ENCODE data around the gene SLC24A4.

Gene SLC24A4

DNA sequence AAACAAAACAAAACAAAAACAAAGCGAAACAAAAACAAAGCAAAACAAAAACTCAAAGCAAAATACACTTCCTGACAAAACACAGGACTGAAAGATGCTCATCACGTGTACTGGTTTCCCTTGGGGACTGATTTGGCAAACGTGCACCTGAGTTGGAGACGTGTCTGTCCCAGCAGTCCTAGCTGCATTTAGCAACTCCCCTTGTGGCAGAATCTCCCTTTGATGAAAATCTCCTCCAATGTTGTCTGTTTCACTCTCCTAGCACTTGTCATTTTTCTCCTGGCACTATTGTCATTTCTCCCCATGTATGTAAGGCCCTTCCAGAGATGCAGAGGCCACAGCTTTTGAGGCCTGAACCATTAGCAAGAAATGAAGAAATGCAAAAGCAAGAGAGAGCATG, 6.8 kb upstream of the SLC24A4 start:
- intact Hi-C loops (cut with DNase I) = no loop called here
- no peak for DNase-seq

DNA sequence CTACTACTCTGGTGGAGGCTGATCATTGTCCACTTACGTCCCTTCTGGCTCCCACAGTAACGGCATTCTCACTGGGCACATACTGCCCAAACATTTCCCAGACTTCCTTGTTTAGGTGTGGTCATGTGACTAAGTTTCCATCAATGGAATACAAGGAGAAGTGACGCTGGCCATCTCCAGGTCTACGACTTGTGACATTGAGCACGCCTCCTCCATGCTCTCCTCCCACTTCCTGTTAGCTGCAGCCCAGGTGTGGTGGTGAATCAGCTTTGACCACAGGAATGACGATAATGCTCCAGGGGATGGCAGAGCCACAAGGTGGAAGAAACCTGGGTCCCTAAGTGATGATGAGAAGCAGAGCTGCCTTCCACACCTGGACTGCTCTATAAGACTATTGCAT, 6.0 kb upstream of the SLC24A4 start:
- DNase-seq = no peak
- intact Hi-C loops (cut with DNase I) = no loop called here

DNA sequence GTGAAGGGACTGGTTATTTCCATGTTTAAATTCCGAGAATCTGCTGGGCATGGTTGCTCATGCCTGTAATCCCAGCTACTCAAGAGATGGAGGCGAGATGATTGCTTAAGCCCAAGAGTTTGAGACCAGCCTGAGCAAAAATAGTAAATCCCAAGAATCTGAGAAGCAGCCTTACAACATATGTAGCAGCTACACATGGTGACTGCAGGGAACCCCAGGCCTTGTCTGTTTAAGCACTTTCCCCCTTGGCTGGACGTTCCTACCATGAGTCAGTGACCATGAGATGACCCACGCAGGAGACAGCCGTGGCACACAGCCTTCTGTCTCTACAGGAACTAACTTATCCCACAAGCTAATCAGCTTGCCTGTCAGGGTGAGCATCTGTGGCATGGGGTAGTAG, 5.5 kb upstream of the SLC24A4 start:
- intact Hi-C loops (cut with DNase I) = no loop called here
- DNase-seq = no peak

DNA sequence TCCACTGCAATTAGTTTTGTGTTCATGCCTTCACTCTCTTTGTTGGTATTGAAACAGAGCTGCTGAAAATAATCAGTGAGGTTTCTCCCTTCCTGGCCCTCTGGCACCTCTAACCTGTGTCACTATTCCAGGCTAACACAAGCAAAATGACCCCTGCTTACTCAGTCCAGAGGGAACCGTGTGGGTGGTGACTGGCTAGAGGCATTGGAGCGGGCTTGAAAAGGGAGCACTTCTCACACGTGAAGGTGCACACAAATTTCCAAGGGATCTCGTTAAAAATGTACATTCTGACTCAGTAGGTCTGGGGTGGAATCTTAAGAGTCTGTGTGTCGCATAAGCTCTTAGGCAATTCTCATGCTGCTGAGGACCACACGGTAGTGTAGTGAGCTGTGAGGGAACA, 1.3 kb upstream of the SLC24A4 start:
- intact Hi-C loops (cut with DNase I) = no loop called here
- no peak for DNase-seq

DNA sequence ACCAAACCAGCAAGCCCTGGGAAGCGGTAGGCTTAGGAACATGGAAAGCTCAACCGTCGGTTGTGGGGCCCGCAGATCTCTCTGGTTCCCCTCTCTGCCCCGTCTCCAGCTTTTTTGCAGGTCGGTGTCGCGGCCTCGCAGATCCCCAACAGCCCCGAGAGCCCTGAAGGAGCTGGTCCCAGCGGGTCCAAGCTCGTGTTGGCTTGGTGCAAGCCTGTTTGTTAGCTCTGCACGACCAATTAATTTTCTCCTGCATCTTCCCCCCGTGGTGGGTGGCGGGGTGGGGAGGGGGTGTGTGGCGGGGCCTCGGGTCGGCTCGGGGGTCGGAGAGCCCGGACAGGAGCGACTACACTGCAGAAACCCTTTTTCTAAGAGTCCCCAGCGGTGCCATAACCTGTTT, 449 bp upstream of the SLC24A4 start:
- intact Hi-C loops (cut with DNase I) = no loop called here
- DNase-seq = no peak

DNA sequence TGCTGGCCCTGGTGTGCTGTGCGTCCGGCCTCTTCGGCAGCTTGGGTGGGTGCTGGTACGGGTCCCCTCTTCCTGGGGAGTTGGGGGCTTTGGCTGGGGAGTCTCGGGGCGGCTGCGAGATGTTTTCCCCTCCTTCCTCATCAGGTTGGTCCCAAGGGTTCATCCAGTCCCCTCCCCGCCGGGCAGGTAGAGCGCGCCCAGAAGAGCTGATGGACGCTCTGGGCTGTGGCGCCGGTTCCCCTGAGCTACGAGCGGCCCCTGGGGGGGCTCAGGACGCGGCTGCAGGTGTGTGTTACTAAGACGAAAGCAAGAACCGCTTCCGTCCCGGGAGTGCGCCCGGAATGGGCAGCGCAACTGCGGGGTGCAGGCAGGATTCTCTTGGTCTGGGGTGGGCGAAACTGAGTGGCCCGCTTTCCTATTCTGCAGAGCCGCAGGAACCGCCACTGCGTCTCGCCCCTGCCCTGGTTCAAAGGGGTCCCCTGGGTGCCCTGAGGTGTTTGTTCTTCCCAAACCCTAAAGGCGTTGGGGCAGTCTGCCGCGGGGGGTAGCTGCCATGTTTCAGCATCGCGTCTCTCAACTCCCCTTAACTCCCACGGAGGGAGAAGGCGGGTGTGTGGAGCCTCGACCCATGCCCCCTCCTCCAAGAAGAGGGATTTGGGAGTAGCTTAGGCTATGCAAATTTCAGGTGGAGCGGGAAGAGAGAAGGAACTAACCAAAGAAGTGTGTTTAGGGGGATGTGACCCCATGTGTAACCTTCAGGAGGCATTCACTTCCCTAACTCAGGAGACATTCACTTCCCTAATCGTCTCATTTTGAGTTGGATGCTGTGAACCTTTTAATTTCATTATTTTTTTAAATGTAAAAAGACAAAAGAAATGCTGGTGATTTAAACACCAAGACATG, 1.2 kb downstream of the SLC24A4 start:
- intact Hi-C loops (cut with DNase I) = no loop called here
- peak in 1 of 10 donors; percentile 76 for DNase-seq

DNA sequence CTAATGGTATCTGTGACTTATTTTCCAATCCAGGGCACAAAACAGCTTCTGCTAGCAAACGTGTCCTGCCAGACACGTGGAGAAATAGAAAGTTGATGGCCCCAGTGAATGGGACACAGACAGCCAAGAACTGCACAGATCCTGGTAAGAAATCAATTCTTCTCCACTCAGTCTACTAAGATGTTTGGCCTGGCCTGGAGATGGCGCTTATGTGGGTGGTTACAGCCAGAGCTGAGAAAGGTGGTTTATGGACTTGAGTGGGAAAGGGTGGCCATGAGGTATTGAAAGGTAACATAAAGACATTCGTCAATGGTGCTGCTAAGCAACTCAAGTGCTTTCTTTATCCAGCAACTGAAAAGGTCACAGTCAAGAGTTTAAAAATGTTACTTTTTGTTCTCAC, 2.9 kb downstream of the SLC24A4 start:
- no peak for DNase-seq
- intact Hi-C loops (cut with DNase I) = no loop called here

DNA sequence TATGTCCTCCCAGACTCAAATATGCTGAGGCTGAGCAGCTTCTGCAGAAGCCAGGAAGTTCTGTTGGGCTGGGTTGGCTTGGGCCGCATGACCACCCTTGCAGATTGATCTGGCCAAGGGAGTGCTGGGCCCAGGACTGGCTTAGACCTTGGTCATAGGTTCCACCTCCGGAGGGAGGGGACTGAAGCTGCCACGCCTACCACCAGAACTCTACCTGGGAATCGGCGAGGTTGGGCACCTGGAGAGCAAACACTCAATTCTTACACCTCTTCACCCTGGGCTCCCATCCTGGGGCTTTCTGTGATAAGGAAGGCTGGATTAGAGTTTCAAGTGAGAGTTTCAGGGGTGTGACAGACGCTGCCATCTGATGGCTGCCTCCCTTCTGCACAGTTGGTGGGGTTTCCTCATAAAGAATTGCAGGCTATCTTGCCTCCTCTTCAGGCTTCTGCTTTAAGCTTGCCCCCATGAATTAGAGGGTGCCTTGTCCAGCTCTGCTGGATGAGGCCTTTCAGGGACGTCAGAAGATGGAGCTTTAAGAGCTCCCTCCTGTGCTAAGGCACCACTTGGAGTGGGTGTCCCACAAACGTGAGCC, 5.8 kb downstream of the SLC24A4 start:
- intact Hi-C loops (cut with DNase I) = no loop called here
- DNase-seq = no peak

DNA sequence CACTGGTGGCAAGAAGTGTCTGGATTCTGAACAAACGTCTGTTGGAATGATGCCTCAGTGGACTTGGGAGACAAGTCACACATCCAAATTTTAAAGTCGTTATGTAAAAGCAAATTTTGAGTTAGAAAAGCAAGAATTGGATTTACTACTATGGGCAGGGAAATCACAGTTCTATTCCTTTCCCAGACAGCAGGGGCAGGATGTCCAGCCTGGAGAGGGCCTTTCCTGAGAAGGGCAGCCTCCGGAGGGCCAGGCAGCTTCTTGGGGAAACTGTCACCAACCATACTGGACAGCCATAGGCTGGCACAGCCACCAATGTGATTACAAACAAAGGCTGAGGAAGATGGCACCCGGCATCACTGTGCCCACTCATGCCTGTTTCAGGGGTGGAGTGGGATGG, 11.1 kb downstream of the SLC24A4 start:
- DNase-seq = no peak
- intact Hi-C loops (cut with DNase I) = no loop called here

DNA sequence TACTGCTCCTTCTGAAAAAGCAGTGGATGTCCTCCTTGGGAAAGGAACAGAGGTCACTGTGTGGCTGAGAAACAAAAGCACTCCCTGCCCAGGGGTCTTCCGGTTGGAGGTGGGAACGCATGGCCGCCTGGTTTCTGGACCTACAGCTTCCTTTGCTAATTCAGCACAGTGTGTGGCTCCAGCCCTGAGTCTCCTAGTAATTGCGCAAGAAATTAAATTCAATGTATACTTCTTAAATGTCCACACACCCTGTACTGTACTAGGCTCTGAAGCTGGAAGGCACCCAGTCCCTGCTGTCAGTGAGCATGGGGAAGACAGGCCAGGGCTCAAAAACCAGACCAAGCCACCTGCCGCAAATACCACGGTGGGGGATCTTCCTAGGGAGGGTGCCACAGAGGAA, 13.4 kb downstream of the SLC24A4 start:
- no peak for DNase-seq
- intact Hi-C loops (cut with DNase I) = no loop called here

DNA sequence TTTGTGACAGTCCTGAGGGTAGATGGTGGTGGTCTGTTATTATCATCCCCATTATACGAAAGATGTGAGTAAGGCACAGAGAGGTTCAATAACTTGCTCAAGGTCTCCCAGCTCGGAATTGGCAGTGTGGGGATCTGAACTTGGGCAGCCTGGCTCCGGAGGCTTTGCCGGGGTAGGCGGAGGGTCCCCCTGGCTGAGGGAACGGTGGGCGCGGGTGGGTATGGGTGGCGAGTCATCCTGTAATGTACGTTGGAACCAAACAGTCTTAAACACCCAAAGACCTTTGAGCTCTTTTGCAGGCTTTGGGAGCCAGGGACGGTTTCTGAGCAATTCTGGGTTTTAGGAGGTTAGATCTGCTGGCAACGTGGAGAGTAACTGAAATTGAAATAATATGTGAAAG, 16.5 kb downstream of the SLC24A4 start:
- intact Hi-C loops (cut with DNase I) = no loop called here
- no peak for DNase-seq

DNA sequence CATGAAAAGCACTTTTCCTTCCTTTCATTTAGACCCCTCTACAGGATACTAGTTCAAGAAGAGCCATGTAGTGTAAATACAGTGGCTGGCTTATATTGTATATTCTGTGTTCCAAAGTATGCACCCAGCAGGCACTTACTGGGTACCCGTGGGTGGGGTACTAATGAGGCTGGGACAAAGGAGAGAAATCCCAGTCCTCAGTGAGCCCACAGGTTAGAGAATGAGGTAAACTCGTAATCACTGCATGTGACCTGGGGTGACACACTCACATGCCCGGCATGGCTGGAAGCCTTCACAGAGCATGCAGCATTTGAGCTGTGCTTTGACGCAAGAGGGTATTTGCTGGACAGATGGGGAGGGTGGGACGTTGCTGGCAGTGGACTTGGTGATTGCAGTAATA, 17.1 kb downstream of the SLC24A4 start:
- no peak for DNase-seq
- intact Hi-C loops (cut with DNase I) = no loop called here

DNA sequence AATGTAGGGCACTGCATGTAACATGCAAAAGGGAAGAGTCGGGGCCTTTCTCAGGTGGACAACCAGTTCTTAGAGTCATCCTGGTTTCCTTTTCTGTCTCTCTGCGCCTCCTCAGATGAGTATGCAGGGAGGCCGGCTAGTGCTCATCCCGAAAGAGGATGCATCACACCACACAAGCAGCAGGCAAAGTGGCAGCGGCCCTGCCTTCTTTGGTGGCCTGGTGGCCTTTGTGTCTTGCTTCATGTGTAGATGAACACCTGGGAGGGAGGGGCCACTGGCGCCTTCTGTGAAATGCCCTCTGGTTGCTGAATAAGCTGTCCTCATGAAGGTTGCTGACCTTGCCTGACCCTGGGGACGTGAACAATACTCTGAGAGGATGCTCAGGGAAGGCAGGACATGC, 18.0 kb downstream of the SLC24A4 start:
- intact Hi-C loops (cut with DNase I) = no loop called here

DNA sequence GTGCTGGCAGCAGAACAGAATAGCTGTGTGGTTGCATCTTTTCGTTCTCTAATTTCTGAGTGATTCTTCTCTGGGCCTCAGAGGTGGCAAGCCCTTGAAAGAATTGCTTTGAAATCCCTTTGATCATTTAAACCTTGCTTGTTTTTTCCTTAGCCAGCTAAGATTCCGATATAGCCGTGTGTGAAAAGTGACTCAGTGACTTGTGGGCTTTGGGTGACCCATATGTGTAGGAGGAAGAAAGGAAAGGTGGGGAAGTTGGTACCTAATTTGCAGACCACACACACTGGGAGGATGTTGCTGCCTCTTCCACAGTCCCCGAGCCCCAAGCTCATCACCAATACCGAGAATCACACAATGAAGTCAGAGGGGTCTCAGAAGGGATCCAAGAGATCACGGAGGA, 18.8 kb downstream of the SLC24A4 start:
- no peak for DNase-seq
- intact Hi-C loops (cut with DNase I) = no loop called here

More for the DNA sequence above, 18.0 kb downstream of the SLC24A4 start:
- no peak for DNase-seq

DNA sequence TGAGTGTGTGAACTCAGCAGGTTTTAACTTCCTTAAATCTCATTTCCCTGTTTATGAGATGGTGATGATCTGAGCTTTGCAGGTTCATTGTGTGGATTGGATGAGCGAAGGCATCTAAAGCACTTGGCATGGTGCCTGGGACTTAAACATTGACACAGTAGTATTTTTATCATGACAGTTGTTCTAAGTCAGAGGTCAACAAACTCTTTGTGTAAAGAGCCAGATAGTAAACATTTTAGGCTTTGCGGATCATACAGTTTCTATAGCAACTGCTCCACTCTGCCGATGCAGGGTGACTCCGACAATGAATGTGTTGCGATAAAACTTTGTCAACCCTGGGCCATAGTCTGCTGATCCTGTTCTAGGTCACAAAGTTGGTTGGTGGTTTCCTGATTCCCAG, 25.2 kb downstream of the SLC24A4 start:
- DNase-seq = no peak
- intact Hi-C loops (cut with DNase I) = no loop called here

DNA sequence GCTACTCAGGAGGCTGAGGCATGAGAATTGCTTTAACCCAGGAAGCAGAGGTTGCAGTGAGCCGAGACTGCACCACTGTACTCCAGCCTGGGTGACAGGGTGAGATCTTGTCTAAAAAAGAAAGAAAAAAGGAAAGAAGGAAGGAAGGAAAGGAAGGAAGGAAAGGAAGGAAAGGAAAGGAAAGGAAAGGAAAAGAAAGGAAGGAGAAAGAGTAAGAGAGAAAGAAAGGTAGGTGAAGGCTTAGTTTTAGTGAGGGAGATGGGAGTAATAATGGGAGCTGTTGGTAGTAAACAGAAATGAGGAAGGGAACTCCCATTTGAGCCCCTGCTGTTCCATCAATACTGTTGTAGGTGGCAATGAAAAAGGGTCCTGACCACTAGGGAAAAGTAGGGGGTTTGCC, 28.8 kb downstream of the SLC24A4 start:
- DNase-seq = no peak
- intact Hi-C loops (cut with DNase I) = no loop called here

DNA sequence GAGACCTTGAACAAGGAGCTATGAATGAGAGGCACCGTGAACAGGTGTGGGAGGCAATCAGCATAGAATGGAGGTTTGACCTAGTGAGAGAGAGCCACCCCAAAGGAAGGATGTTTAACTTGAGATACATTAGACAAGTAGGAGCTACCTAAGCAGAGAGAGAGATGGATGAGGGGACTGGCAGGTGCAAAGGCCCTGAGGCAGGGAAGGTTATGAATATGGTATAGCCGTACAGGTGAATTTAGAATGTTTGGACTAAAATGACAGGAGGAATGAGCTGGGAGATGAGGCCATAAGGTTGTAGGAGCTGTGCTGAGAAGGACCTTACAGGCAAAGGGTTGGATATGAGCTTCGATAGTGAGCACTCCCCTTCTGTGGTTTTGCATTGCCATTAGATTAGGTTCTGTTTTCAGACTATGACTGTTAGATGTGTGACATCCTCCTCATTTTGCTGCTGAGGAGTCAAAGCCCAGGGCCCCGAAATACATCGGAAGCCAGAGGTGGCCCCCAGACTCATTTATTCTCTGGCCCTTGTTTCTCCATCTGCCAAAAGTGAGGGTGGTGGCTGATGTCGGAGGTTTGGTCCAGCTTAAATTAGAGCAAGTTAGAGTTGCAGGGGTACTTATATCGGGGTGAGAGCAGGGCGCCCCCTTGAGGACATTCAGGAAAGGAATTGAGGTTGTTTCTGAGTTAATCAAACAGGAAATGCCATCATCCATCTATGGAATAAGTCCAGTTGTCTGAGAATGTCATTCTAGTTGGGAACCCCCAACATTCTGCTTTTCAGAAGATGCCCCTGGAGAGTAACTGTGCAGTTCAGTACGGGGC, 29.4 kb downstream of the SLC24A4 start:
- DNase-seq = no peak
- intact Hi-C loops (cut with DNase I) = no loop called here

DNA sequence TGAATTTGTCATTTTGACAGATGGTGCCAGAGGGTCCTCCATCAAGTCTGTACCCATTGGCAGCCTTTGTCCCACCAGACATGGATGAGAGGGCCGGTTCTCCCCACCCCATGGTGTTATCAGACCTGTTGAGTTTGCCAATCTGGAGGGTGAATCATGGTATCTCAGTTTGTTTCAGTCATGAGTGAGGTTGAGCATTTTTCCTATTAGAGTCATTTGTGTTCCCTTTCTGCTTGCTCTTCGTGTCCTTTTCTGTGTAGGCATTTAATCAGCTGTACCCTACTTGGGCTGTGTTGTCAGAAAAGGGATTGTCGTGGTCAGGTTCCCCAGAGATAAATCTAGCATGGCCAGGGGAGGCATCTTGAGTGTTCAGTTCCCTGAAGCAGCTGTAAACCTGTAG, 30.5 kb downstream of the SLC24A4 start:
- no peak for DNase-seq
- intact Hi-C loops (cut with DNase I) = no loop called here

DNA sequence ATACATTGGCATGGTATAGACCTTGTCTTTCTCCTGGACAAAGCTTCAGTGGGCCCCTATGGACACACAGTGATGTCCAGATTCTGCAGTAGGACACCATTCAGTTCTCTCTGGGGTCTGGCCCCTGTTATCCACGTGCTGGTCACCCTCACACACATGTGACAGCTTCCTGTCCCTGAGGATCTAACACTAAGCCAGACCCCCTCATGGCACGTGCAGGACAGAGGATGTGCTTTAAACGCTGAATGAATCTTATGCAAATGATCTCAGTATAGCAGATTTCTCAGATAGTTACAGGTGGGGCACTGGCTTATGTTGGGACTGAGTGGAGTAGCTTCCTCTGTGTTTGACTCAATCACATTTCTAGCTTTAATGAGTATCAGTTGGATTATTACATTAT, 33.7 kb downstream of the SLC24A4 start:
- intact Hi-C loops (cut with DNase I) = no loop called here
- DNase-seq = no peak

DNA sequence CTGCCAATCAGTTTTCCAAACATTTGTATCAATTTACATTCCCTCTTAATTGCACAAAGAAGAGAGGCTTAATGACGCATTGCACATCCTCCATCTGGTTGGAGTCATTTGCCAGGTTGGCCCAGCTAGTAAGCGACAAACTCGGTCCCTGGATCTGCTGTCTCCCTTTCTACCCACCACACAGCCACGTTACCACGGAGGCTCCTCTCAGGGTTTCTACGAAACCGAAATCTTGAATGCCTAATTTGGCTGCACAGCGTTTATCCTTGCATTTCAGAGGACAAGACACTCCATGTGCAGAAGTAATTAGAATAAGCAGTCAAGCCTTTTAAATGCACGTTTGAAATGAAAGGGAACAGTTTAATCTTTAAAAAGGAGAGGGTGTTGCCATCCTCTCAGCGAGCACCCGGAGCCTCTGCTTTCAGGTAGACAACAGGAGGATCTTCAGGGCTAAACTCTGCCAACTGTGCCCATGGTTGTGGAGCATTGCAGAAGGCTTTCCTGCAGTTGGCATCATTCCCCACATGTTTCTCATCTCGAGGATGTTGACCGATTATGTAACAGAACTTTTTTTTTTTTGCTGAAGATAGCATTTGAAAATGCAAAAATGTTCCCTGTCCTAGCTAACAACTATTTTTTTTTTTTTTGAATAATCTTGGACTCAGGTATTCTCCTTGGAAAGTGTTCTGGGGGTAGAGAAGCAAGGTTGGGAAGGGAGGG, 37.8 kb downstream of the SLC24A4 start:
- intact Hi-C loops (cut with DNase I) = no loop called here
- DNase-seq = peak in 4 of 10 donors; percentile 23 to 80 (median 41)

DNA sequence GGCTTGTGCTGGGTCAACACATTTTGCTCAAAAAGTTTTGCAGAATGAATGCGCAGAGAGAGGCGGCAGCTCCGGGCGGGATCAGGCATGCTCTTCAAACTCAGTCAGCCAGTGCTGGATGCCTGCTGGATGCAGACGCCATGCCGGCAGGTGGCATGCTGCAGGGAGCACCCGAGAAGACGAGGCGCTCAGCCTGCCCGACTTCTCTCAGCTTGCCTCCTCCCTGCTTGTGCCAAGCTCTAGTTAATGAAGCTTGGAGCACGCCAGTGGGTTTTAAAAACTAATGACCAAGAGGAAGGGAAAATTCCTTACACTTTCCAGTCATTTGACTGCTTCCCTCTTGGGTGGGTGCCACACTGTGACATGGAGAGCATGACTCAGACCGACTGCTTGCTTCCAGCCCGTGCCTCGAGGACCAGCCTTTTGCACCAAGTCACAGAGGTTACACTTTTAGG, 39.8 kb downstream of the SLC24A4 start:
- intact Hi-C loops (cut with DNase I) = no loop called here
- DNase-seq = peak in 8 of 10 donors; percentile 13 to 91 (median 42)

Measured in posterior cingulate gyrus (tissue), 11 donors.